Right lobe of liver (tissue), 4 donors: ENCODE data around the gene ZFR2.

ENCODE experiments used
- POLR2A ChIP-seq: fragments of 450-650 bp; IDR thresholded peaks from one replicate; pipeline ENCODE4 v1.6.1; 2017; ENCODE audit warnings: antibody characterized with exemption, mild to moderate bottlenecking
- TF ChIP-seq, protein P1 (sequence below), 4 donors: fragments of 200-600 bp in 3 of 4; fragments of 450-650 bp in 1 of 4; IDR thresholded peaks; one replicate each; pipeline versions ENCODE4 v1.5.1 to v1.8.0; 2016 to 2022; ENCODE audit warnings: antibody characterized with exemption in 4 of 4, mild to moderate bottlenecking in 2 of 4
- donor health status: DM: no; HTN: no; CAD: no.
- donor health status: DM: no; HTN: no; CAD: no.
- donor health status: DM: no; HTN: yes; CAD: no.

DNA sequence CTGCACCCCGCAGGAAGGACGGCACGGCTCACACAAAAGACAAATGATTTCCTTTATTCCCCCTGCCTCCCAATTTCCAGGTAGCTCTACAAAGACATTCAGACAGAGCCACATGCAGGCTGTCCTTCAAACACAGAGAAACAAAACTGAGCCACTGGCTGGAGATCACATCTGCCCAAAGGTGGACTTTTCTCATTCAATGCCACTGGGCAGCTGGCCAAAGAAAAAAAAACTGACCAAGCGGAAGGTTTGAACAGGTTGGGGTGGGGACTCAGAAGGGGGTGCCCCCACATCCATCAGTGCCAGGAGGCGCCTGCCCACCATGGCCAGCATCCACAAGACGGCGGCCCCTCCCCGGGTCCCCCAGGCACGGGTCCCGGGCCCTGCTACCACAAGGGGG is 64.9 kb downstream of the ZFR2 start:
- TF ChIP-seq, protein P1, sequence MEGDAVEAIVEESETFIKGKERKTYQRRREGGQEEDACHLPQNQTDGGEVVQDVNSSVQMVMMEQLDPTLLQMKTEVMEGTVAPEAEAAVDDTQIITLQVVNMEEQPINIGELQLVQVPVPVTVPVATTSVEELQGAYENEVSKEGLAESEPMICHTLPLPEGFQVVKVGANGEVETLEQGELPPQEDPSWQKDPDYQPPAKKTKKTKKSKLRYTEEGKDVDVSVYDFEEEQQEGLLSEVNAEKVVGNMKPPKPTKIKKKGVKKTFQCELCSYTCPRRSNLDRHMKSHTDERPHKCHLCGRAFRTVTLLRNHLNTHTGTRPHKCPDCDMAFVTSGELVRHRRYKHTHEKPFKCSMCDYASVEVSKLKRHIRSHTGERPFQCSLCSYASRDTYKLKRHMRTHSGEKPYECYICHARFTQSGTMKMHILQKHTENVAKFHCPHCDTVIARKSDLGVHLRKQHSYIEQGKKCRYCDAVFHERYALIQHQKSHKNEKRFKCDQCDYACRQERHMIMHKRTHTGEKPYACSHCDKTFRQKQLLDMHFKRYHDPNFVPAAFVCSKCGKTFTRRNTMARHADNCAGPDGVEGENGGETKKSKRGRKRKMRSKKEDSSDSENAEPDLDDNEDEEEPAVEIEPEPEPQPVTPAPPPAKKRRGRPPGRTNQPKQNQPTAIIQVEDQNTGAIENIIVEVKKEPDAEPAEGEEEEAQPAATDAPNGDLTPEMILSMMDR (IDR thresholded peaks at IDR 0.05) = no peak
- no peak for TF ChIP-seq POLR2A
